NCI-H2081 (cell line): ENCODE data around the gene PLAC8L1.

Experiments
- DNase-seq, 2 experiments: peaks; one replicate each; lab custom pipeline; 2025; lab: John Stamatoyannopoulos, UW

The PLAC8L1 gene

GRCh38 chr5:146042628-146043279 is 62.6 kb downstream of the PLAC8L1 start:
- DNase-seq: no peak

DNA sequence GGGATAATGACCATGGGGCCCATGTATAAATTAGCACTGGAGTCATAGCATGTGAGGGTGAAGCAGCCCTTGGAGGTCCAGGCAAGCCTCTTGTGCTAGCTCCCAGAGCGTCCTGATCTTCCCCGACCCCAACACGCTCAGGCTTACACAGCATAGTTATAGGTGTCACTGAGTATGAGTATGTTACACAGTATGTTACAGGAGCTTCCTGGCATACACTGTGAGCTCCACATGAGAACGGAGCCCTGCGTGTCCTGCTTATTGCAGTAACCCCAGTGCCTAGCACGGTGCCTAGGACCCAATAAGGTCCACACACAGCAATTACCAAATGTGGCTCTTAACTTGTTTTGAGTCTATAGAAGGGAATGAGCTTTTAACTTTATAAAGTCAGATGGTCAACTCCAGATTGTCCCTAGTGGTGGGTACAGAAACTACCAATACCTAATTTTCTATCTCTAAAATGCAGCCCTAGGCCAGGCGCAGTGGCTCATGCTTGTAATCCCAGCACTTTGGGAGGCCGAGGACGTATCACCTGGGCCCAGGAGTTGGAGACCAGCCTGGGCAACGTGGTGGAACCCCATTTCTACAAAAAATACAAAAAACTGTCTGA is 64.1 kb downstream of the PLAC8L1 start:
- no peak for DNase-seq

DNA sequence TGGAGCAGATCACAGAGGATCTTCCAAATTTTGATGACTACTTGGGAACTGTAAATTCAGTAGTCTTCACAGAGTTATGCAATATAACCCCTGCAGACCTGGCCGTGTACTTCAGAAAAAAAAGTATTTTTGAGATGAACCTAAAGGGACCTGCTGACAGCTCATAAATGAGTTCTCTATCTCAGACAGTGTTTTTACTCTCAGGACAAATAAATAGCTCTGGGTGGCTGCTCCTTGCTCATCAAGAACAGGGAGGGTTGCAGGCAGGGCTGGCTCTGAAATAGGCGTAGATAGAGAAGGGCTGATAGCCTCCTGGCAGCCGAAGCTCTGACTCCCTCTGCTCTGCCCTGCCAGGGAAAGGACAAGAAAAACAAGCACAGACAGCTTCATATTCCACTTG is 64.8 kb downstream of the PLAC8L1 start:
- DNase-seq: no peak

GRCh38 chr5:146039420-146039819 is 66.0 kb downstream of the PLAC8L1 start:
- DNase-seq: no peak

- DNase-seq: no peak
Observed at GRCh38 chr5:146034605-146035004, 70.8 kb downstream of the PLAC8L1 start.
